GM12865 (cell line): ENCODE data around the gene CDKAL1.

Source experiments
- DNase-seq: peaks from one replicate; pipeline ENCODE4 v3.0.0; 2010; ENCODE audit warnings: low read depth
- H3K4me3 ChIP-seq: 2 replicates; pipeline ENCODE4 v1.5.1; 2011; ENCODE audit warnings: mild to moderate bottlenecking, low read depth, low read length, control low read depth
- CTCF ChIP-seq: IDR thresholded peaks from 2 replicates; pipeline ENCODE4 v1.5.1; 2011; ENCODE audit warnings: low read length, control low read depth, low read depth, inconsistent platforms; ENCODE audit not compliant: insufficient read depth; ENCODE audit errors: missing control alignments

The CDKAL1 gene

GRCh38 chr6:21024616-21025015 is 490.4 kb downstream of the CDKAL1 start:
- no peak overlapping the region for H3K4me3 ChIP-seq
- no peak for DNase-seq
- no peak for TF ChIP-seq CTCF

- DNase-seq: no peak
- TF ChIP-seq CTCF: no peak
- H3K4me3 ChIP-seq: no peak overlapping the region
Observed at GRCh38 chr6:21026576-21027273, 492.5 kb downstream of the CDKAL1 start.

GRCh38 chr6:21027507-21027906 is 493.2 kb downstream of the CDKAL1 start:
- TF ChIP-seq CTCF: no peak
- H3K4me3 ChIP-seq: no peak overlapping the region
- DNase-seq: no peak

GRCh38 chr6:21031182-21031581 is 496.9 kb downstream of the CDKAL1 start:
- no peak overlapping the region for H3K4me3 ChIP-seq
- no peak for TF ChIP-seq CTCF
- no peak for DNase-seq

GRCh38 chr6:21033084-21033483 is 498.8 kb downstream of the CDKAL1 start:
- DNase-seq: no peak
- H3K4me3 ChIP-seq: no peak overlapping the region

GRCh38 chr6:21033575-21034026 is 499.3 kb downstream of the CDKAL1 start:
- DNase-seq: no peak
- no peak for TF ChIP-seq CTCF
- no peak overlapping the region for H3K4me3 ChIP-seq

More at GRCh38 chr6:21033084-21033483, 498.8 kb downstream of the CDKAL1 start:
- no peak for TF ChIP-seq CTCF

GRCh38 chr6:21034345-21034744 is 500.1 kb downstream of the CDKAL1 start:
- no peak for TF ChIP-seq CTCF
- no peak for DNase-seq
- no peak overlapping the region for H3K4me3 ChIP-seq
